Lung (tissue), 12 donors: Measurements from ENCODE around the gene RUFY1. TPM values are rescaled to one million over a fixed set of nuclear protein-coding genes. Genes with fewer than 3 reads are reported as not detected.

Experiments used
- ATAC-seq: fragments of 200-7000 bp; cut with Tn5 transposase; one replicate; pipeline ENCODE4 v1.9.1; 2020; ENCODE audit warnings: moderate number of reproducible peaks; ENCODE audit not compliant: insufficient read depth, low FRiP score
- DNase-seq, 3 donors: peaks; one replicate each; pipeline ENCODE4 v3.0.0-alpha.2; 2013 to 2017
- H3K27ac ChIP-seq, 2 donors: one replicate each; pipeline ENCODE4 v1.5.1; 2013; ENCODE audit warnings: mild to moderate bottlenecking in 2 of 2, moderate library complexity in 2 of 2, control low read depth in 1 of 2, inconsistent platforms in 1 of 2, low read depth in 1 of 2, low read length in 1 of 2
- H3K27me3 ChIP-seq, 3 donors: one replicate each; pipeline ENCODE4 v1.5.1; 2013; ENCODE audit warnings: low read length in 2 of 3; ENCODE audit not compliant: control insufficient read depth in 3 of 3, insufficient read depth in 3 of 3
- H3K36me3 ChIP-seq, 4 donors: one replicate each; pipeline ENCODE4 v1.5.1; 2013; ENCODE audit warnings: low read length in 4 of 4, mild to moderate bottlenecking in 1 of 4, moderate library complexity in 1 of 4; ENCODE audit not compliant: control insufficient read depth in 4 of 4, insufficient read depth in 4 of 4
- H3K4me1 ChIP-seq, 5 donors: one replicate each; pipeline ENCODE4 v1.5.1; 2013; ENCODE audit warnings: low read length in 5 of 5, mild to moderate bottlenecking in 2 of 5, moderate library complexity in 1 of 5; ENCODE audit not compliant: control insufficient read depth in 5 of 5, insufficient read depth in 5 of 5
- H3K4me3 ChIP-seq: one replicate; pipeline ENCODE4 v1.5.1; 2013; ENCODE audit warnings: mild to moderate bottlenecking, control low read depth, moderate library complexity
- H3K9ac ChIP-seq, 2 donors: one replicate each; pipeline ENCODE4 v1.5.1; 2013; ENCODE audit warnings: low read length in 2 of 2, control low read depth in 1 of 2; ENCODE audit not compliant: insufficient read depth in 1 of 2
- H3K9me3 ChIP-seq, 4 donors: one replicate each; pipeline ENCODE4 v1.5.1; 2013; ENCODE audit warnings: low read length in 3 of 4, mild to moderate bottlenecking in 1 of 4, moderate library complexity in 1 of 4; ENCODE audit not compliant: control insufficient read depth in 4 of 4, insufficient read depth in 3 of 4
- CTCF ChIP-seq: IDR thresholded peaks from 2 replicates; pipeline ENCODE4 v1.5.1; 2012; ENCODE audit warnings: mild to moderate bottlenecking; ENCODE audit errors: control extremely low read depth, extremely low read depth
- WGBS, 2 donors: extraction: QIAGEN DNeasy Blood & Tissue Kit; methylation state at CpG; one replicate each; pipeline ENCODE4 v1.1.7; 2013; 5-methylcytosine and 5-hydroxymethylcytosine counted together
- polyA plus RNA-seq, 2 donors: library from polyadenylated mRNA; stranded (reverse); fragments of 200-250 nt; gene quantifications; one replicate each; pipeline ENCODE4 v1.2.1, GENCODE V29; 2013
- total RNA-seq, 2 donors: library from RNA; depleted of rRNA in 1 of 2; stranded (reverse); fragments of >200 nt in 1 of 2; gene quantifications; one replicate each; pipeline ENCODE4 v1.2.1, GENCODE V29; 2014 to 2021
- donor health status: control.
- donor health status: control.
- donor health status: Bipolar disorder and iron deficiency.
- donor health status: healthy.
- donor health status: DM: yes; HTN: yes; CAD: no.

RUFY1 gene
- total and polyA plus RNA-seq, 4 donors = 37.3 to 58.6 (median 51.0) TPM

GRCh38 chr5:179533024-179533423 is 17.3 kb upstream of the RUFY1 start:
- TF ChIP-seq CTCF = no peak
- Histone ChIP-seq H3K36me3 (no peaks in the 10 kb centered on the region), H3K9me3 (no peaks in the 10 kb centered on the region), H3K4me3 (no peak overlapping the region), H3K27me3 (no peaks in the 10 kb centered on the region), H3K4me1 (peaks cover 0 to 6% (median 0%) of the 10 kb centered on the region in 5 donors), H3K27ac (no peak overlapping the region), H3K9ac (no peak overlapping the region)
- 90 to 98% methylated on average over 6 of the region's 6 CpGs for WGBS, 2 donors
- DNase-seq = no peak
- no peak for ATAC-seq

GRCh38 chr5:179533907-179534306 is 16.4 kb upstream of the RUFY1 start:
- no peak for DNase-seq
- H3K27me3 ChIP-seq = no peaks in the 10 kb centered on the region
- no peak for ATAC-seq
- H3K4me3 ChIP-seq = no peak overlapping the region
- H3K9me3 ChIP-seq = no peaks in the 10 kb centered on the region
- no peak for TF ChIP-seq CTCF
- H3K9ac ChIP-seq = no peak overlapping the region
- 92 to 97% methylated on average over 5 of the region's 5 CpGs for WGBS, 2 donors
- H3K27ac ChIP-seq = no peak overlapping the region
- H3K36me3 ChIP-seq = no peaks in the 10 kb centered on the region
- peaks cover 0 to 6% (median 0%) of the 10 kb centered on the region in 5 donors for H3K4me1 ChIP-seq

- Histone ChIP-seq H3K4me1 (peaks cover 0 to 6% (median 0%) of the 10 kb centered on the region in 5 donors), H3K4me3 (no peak overlapping the region), H3K36me3 (no peaks in the 10 kb centered on the region), H3K9ac (no peak overlapping the region), H3K9me3 (no peaks in the 10 kb centered on the region), H3K27ac (no peak overlapping the region), H3K27me3 (no peaks in the 10 kb centered on the region)
- WGBS, 2 donors = 64 to 74% methylated on average over 12 of the region's 12 CpGs
- TF ChIP-seq CTCF = no peak
- no peak for DNase-seq
- no peak for ATAC-seq
Observed at GRCh38 chr5:179534431-179534830, 15.9 kb upstream of the RUFY1 start.

GRCh38 chr5:179536676-179537075 is 13.7 kb upstream of the RUFY1 start:
- H3K27me3 ChIP-seq = no peaks in the 10 kb centered on the region
- H3K9me3 ChIP-seq = no peaks in the 10 kb centered on the region
- H3K9ac ChIP-seq = no peak overlapping the region
- 81 to 91% methylated on average over 6 of the region's 6 CpGs for WGBS, 2 donors
- TF ChIP-seq CTCF = no peak
- no peaks in the 10 kb centered on the region for H3K4me1 ChIP-seq
- ATAC-seq = no peak
- H3K4me3 ChIP-seq = no peak overlapping the region
- H3K27ac ChIP-seq = no peak overlapping the region
- H3K36me3 ChIP-seq = no peaks in the 10 kb centered on the region
- no peak for DNase-seq
